CD4-positive, CD25-positive, alpha-beta regulatory T cell (primary cell): ENCODE data around the gene EMC10. TPM values are rescaled to one million over a fixed set of nuclear protein-coding genes. Genes with fewer than 3 reads are reported as not detected.
A peak's percentile ranks its signal among the peaks of the same experiment; 100 is the strongest.

Experiments
- ATAC-seq, 2 donors: fragments of 150-1000 bp; cut with Tn5 transposase; one replicate each; pipeline ENCODE4 v1.10.0; 2021; ENCODE audit warnings: low read depth in 2 of 2, moderate number of reproducible peaks in 2 of 2, moderate library complexity in 1 of 2
- DNase-seq, 3 donors: peaks; one replicate each; pipeline versions ENCODE4 v3.0.0 to v3.0.0-alpha.2; 2012 to 2022; ENCODE audit warnings: mixed read lengths in 1 of 3
- H3K27ac ChIP-seq: one replicate; pipeline ENCODE4 v1.7.0; 2013; ENCODE audit warnings: mild to moderate bottlenecking, low read length; ENCODE audit not compliant: insufficient read depth, poor library complexity, severe bottlenecking
- H3K27me3 ChIP-seq: one replicate; pipeline ENCODE4 v1.7.0; 2013; ENCODE audit warnings: low read length; ENCODE audit not compliant: control insufficient read depth, insufficient read depth
- H3K36me3 ChIP-seq: one replicate; pipeline ENCODE4 v1.7.0; 2013; ENCODE audit warnings: mild to moderate bottlenecking, low read length, moderate library complexity; ENCODE audit not compliant: control insufficient read depth, insufficient read depth
- H3K4me1 ChIP-seq: 2 replicates; pipeline ENCODE4 v1.7.0; 2013; ENCODE audit warnings: mild to moderate bottlenecking, low read length; ENCODE audit not compliant: insufficient read depth, control insufficient read depth, poor library complexity, severe bottlenecking
- H3K4me3 ChIP-seq: one replicate; pipeline ENCODE4 v1.7.0; 2013; ENCODE audit warnings: low read depth, mild to moderate bottlenecking, low read length, moderate library complexity
- H3K9me3 ChIP-seq, 2 experiments: 1 replicate in 1 of 2; 2 replicates in 1 of 2; pipeline ENCODE4 v1.7.0; 2013; ENCODE audit warnings: low read length in 2 of 2, mild to moderate bottlenecking in 1 of 2, moderate library complexity in 1 of 2; ENCODE audit not compliant: control insufficient read depth in 2 of 2
- H3K27ac Mint-ChIP-seq, 3 donors: one replicate each; pipeline ENCODE4 v1.8.0; 2020 to 2022; ENCODE audit warnings: mild to moderate bottlenecking in 3 of 3, mixed read lengths in 3 of 3, moderate library complexity in 2 of 3
- H3K27me3 Mint-ChIP-seq: one replicate; pipeline ENCODE4 v1.8.0; 2022; ENCODE audit warnings: mild to moderate bottlenecking, mixed read lengths
- H3K36me3 Mint-ChIP-seq: one replicate; pipeline ENCODE4 v1.8.0; 2020; ENCODE audit warnings: mixed read lengths
- H3K4me1 Mint-ChIP-seq, 4 donors: one replicate each; pipeline ENCODE4 v1.8.0; 2020 to 2022; ENCODE audit warnings: mixed read lengths in 4 of 4, mild to moderate bottlenecking in 1 of 4
- H3K4me3 Mint-ChIP-seq, 4 donors: one replicate each; pipeline ENCODE4 v1.8.0; 2020 to 2022; ENCODE audit warnings: mild to moderate bottlenecking in 4 of 4, mixed read lengths in 4 of 4, moderate library complexity in 3 of 4
- H3K9me3 Mint-ChIP-seq, 7 donors: one replicate each; pipeline ENCODE4 v1.8.0; 2020 to 2022; ENCODE audit warnings: mixed read lengths in 7 of 7, mild to moderate bottlenecking in 3 of 7, moderate library complexity in 2 of 7
- polyA plus RNA-seq, 4 donors: library from polyadenylated mRNA; unstranded; fragments of 300-500 nt; fragmentation: Illumina TruSeq; gene quantifications; one replicate each; pipeline ENCODE4 v1.2.3, GENCODE V29; 2021
- total RNA-seq: library from RNA; stranded (reverse); gene quantifications from one replicate; pipeline ENCODE4 v1.2.3, GENCODE V29; 2022

Gene EMC10
- total and polyA plus RNA-seq, 5 donors from 2014 or later: 8.0 to 83.7 (median 9.9) TPM

GRCh38 chr19:50489461-50490011, 13.2 kb downstream of the EMC10 start:
- no peak for DNase-seq
- peaks cover 0 to 33% (median 7%) of the 10 kb centered on the region in 4 donors for H3K4me1 Mint-ChIP-seq

GRCh38 chr19:50490411-50490811, 14.1 kb downstream of the EMC10 start:
- ATAC-seq (no peak), DNase-seq (no peak)
- Mint-ChIP-seq H3K4me3 (peak overlapping the region in 1 of 4 donors; percentile 54), H3K4me1 (peaks cover 0 to 33% (median 8%) of the 10 kb centered on the region in 4 donors), H3K27ac (no peak overlapping the region), H3K9me3 (peaks cover 0 to 1% (median 0%) of the 10 kb centered on the region in 7 donors), H3K27me3 (no peaks in the 10 kb centered on the region), H3K36me3 (peaks cover 11% of the 10 kb centered on the region)
- H3K27ac ChIP-seq: no peak overlapping the region
- peaks cover 14% of the 10 kb centered on the region for H3K4me1 ChIP-seq
- H3K27me3 ChIP-seq: no peaks in the 10 kb centered on the region
- H3K4me3 ChIP-seq: no peak overlapping the region
- no peaks in the 10 kb centered on the region for H3K36me3 ChIP-seq
- no peaks in the 10 kb centered on the region for H3K9me3 ChIP-seq

More at GRCh38 chr19:50489461-50490011, 13.2 kb downstream of the EMC10 start:
- H3K4me1 ChIP-seq: peaks cover 14% of the 10 kb centered on the region
- no peak overlapping the region for H3K4me3 ChIP-seq
- Mint-ChIP-seq H3K4me3 (no peak overlapping the region), H3K36me3 (peaks cover 10% of the 10 kb centered on the region), H3K9me3 (peaks cover 0 to 1% (median 0%) of the 10 kb centered on the region in 7 donors), H3K27me3 (no peaks in the 10 kb centered on the region), H3K27ac (peak overlapping the region in 1 of 3 donors; percentile 86)
- no peak overlapping the region for H3K27ac ChIP-seq
- no peaks in the 10 kb centered on the region for H3K27me3 ChIP-seq
- peaks cover 3% of the 10 kb centered on the region for H3K36me3 ChIP-seq
- H3K9me3 ChIP-seq: no peaks in the 10 kb centered on the region
- no peak for ATAC-seq

GRCh38 chr19:50490991-50491472, 14.7 kb downstream of the EMC10 start:
- Histone ChIP-seq H3K9me3 (no peaks in the 10 kb centered on the region), H3K27ac (no peak overlapping the region), H3K4me3 (no peak overlapping the region), H3K36me3 (no peaks in the 10 kb centered on the region), H3K27me3 (no peaks in the 10 kb centered on the region), H3K4me1 (peaks cover 14% of the 10 kb centered on the region)
- H3K4me3 Mint-ChIP-seq: no peak overlapping the region
- H3K27me3 Mint-ChIP-seq: no peaks in the 10 kb centered on the region
- ATAC-seq (no peak), DNase-seq (no peak)
- H3K9me3 Mint-ChIP-seq: peaks cover 0 to 1% (median 0%) of the 10 kb centered on the region in 7 donors
- peaks cover 10% of the 10 kb centered on the region for H3K36me3 Mint-ChIP-seq
- H3K27ac Mint-ChIP-seq: no peak overlapping the region
- peaks cover 0 to 33% (median 8%) of the 10 kb centered on the region in 4 donors for H3K4me1 Mint-ChIP-seq

DNA sequence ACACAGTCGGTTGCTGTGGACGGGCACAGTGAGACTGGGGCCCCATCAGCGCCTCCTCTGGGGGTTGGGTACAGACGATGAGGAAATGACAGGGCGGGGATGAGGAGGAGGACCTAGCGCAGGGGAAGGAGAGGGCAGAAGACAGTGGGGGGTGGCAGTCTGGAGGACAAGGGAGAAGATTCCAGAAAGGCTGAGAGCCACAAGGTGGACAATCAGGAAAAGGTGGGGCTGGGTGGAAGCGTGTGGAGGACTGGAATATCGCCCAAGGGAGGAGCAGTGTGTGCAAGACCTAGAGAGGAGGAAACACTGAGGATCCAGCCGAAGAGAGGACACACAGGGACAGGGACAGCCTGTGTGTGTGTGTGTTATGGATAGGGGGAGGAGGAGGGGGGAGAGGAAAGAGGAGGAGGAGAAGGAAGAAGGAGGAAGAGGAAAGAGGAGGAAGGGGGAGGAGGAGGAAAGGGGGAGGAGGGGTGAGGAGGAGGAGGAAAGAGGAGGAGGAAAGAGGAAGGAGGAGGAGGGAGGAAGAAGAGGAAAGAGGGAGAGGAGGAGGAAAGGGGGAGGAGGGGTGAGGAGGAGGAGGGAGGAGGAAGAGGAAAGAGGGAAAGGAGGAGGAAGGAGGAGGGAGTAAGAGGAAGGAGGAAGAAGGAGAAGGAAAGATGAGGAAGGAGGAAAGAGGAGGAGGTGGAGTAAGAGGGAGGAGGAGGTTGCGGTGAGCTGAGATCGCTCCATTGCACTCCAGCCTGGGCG, 16.2 kb downstream of the EMC10 start:
- H3K36me3 ChIP-seq: no peaks in the 10 kb centered on the region
- no peaks in the 10 kb centered on the region for H3K9me3 ChIP-seq
- peaks cover 14% of the 10 kb centered on the region for H3K4me1 ChIP-seq
- H3K27me3 ChIP-seq: no peaks in the 10 kb centered on the region
- H3K27ac ChIP-seq: no peak overlapping the region
- no peaks in the 10 kb centered on the region for H3K27me3 Mint-ChIP-seq
- peaks cover 0 to 33% (median 8%) of the 10 kb centered on the region in 4 donors for H3K4me1 Mint-ChIP-seq
- DNase-seq: peak in 1 of 3 donors; percentile 27
- peaks cover 0 to 3% (median 0%) of the 10 kb centered on the region in 7 donors for H3K9me3 Mint-ChIP-seq
- peak; percentile 61 to 85 for ATAC-seq
- peaks cover 10% of the 10 kb centered on the region for H3K36me3 Mint-ChIP-seq
- no peak overlapping the region for H3K4me3 ChIP-seq
- H3K27ac Mint-ChIP-seq: peak overlapping the region in 1 of 3 donors; percentile 85
- peak overlapping the region in 1 of 4 donors; percentile 69 for H3K4me3 Mint-ChIP-seq

GRCh38 chr19:50493171-50493570, 16.9 kb downstream of the EMC10 start:
- no peaks in the 10 kb centered on the region for H3K36me3 ChIP-seq
- H3K36me3 Mint-ChIP-seq: peaks cover 10% of the 10 kb centered on the region
- H3K27ac Mint-ChIP-seq: no peak overlapping the region
- no peak overlapping the region for H3K4me3 ChIP-seq
- H3K27me3 ChIP-seq: no peaks in the 10 kb centered on the region
- peaks cover 0 to 3% (median 0%) of the 10 kb centered on the region in 7 donors for H3K9me3 Mint-ChIP-seq
- H3K4me1 ChIP-seq: peaks cover 14% of the 10 kb centered on the region
- H3K27me3 Mint-ChIP-seq: no peaks in the 10 kb centered on the region
- H3K9me3 ChIP-seq: no peaks in the 10 kb centered on the region
- ATAC-seq (no peak), DNase-seq (no peak)
- H3K4me3 Mint-ChIP-seq: no peak overlapping the region
- peaks cover 0 to 30% (median 8%) of the 10 kb centered on the region in 4 donors for H3K4me1 Mint-ChIP-seq
- no peak overlapping the region for H3K27ac ChIP-seq

GRCh38 chr19:50494186-50495019, 18.1 kb downstream of the EMC10 start:
- Histone ChIP-seq H3K36me3 (no peaks in the 10 kb centered on the region), H3K27ac (no peak overlapping the region), H3K4me3 (no peak overlapping the region), H3K4me1 (peaks cover 14% of the 10 kb centered on the region), H3K9me3 (no peaks in the 10 kb centered on the region), H3K27me3 (no peaks in the 10 kb centered on the region)
- DNase-seq (no peak), ATAC-seq (no peak)
- H3K36me3 Mint-ChIP-seq: peaks cover 5% of the 10 kb centered on the region
- H3K9me3 Mint-ChIP-seq: peaks cover 0 to 2% (median 0%) of the 10 kb centered on the region in 7 donors
- no peak overlapping the region for H3K4me3 Mint-ChIP-seq
- peaks cover 0 to 25% (median 8%) of the 10 kb centered on the region in 4 donors for H3K4me1 Mint-ChIP-seq
- peak overlapping the region; percentile 35 to 96 (median 51) for H3K27ac Mint-ChIP-seq
- H3K27me3 Mint-ChIP-seq: no peaks in the 10 kb centered on the region

- Mint-ChIP-seq H3K27me3 (no peaks in the 10 kb centered on the region), H3K4me3 (no peak overlapping the region), H3K27ac (peak overlapping the region in 1 of 3 donors; percentile 38), H3K9me3 (peaks cover 0 to 2% (median 0%) of the 10 kb centered on the region in 7 donors), H3K36me3 (peaks cover 5% of the 10 kb centered on the region), H3K4me1 (peaks cover 0 to 25% (median 8%) of the 10 kb centered on the region in 4 donors)
- no peak for DNase-seq
- peaks cover 14% of the 10 kb centered on the region for H3K4me1 ChIP-seq
- H3K9me3 ChIP-seq: no peaks in the 10 kb centered on the region
- no peaks in the 10 kb centered on the region for H3K27me3 ChIP-seq
- no peak for ATAC-seq
- H3K27ac ChIP-seq: no peak overlapping the region
- H3K4me3 ChIP-seq: no peak overlapping the region
- H3K36me3 ChIP-seq: no peaks in the 10 kb centered on the region
These were observed 18.8 kb downstream of the EMC10 start for GRCh38 chr19:50495020-50495531.
